B cell (primary cell): Measurements from ENCODE around the gene DIPK1B.

Experiments used
- EZH2 ChIP-seq: IDR thresholded peaks from 2 replicates; pipeline ENCODE4 v1.6.1; 2012; ENCODE audit warnings: borderline replicate concordance, low read depth, mild to moderate bottlenecking, moderate library complexity, low read length; ENCODE audit not compliant: insufficient read depth, poor library complexity, severe bottlenecking
- TF ChIP-seq, protein P1 (sequence below): fragments of 200-600 bp; IDR thresholded peaks from one replicate; pipeline ENCODE4 v1.8.0; 2022; ENCODE audit warnings: antibody characterized with exemption, mild to moderate bottlenecking

DNA sequence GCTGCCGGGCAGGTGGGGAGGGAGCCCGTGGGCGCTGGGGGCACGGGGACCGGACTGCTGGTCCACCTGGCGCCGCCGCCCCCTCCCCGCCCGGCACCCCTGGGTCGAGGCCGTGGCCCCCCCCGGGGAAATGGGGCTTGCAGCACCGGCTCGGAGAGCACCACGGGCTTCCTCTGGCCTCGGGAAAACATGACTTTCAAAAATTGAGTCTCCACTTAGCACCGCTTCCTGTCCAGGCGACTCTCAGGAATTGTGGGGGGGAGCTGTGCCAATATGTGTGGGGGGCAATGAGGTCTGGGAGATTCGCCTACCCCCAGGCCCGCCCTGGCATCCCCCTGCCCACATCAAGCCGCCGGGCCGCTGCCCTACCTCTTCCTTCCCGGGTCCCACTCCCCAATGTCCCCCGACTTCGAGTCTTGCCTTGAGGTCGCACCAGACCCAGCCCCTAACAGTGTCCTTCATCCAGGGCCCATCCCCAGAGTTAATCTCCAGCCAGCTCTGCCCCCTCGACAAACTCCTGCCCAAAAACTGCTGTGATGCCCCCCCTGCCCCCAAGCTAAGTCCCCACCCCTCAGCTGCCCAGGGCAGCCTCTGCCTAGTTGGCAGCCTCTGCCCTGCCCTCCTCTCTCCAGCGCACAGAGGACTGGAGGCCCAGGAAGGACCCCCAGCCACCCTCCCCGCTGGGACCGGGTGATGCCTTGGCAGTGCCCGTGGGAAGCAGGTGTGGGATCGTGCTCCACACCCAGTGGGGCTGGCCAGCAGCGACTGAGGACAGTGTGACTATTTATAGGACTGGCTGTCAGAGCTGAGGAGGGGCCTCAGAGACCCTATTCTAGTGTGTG is 45.8 kb upstream of the DIPK1B start:
- TF ChIP-seq, protein P1, sequence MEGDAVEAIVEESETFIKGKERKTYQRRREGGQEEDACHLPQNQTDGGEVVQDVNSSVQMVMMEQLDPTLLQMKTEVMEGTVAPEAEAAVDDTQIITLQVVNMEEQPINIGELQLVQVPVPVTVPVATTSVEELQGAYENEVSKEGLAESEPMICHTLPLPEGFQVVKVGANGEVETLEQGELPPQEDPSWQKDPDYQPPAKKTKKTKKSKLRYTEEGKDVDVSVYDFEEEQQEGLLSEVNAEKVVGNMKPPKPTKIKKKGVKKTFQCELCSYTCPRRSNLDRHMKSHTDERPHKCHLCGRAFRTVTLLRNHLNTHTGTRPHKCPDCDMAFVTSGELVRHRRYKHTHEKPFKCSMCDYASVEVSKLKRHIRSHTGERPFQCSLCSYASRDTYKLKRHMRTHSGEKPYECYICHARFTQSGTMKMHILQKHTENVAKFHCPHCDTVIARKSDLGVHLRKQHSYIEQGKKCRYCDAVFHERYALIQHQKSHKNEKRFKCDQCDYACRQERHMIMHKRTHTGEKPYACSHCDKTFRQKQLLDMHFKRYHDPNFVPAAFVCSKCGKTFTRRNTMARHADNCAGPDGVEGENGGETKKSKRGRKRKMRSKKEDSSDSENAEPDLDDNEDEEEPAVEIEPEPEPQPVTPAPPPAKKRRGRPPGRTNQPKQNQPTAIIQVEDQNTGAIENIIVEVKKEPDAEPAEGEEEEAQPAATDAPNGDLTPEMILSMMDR: no peak
- TF ChIP-seq EZH2: no peak
